Transverse colon (tissue), 4 donors: Measurements from ENCODE around the gene LYVE1. TPM values are rescaled to one million over a fixed set of nuclear protein-coding genes. Genes with fewer than 3 reads are reported as not detected.

Source experiments
- DNase-seq: peaks from one replicate; pipeline ENCODE4 v3.0.0-alpha.2; 2019
- H3K27ac ChIP-seq, 4 donors: fragments of 200-600 bp; sonication (generic); 2 replicates each; pipeline ENCODE4 v1.5.1; 2016 to 2018; ENCODE audit warnings: inconsistent platforms in 4 of 4
- H3K27me3 ChIP-seq: fragments of 200-600 bp; sonication (generic); 2 replicates; pipeline ENCODE4 v1.5.1; 2017; ENCODE audit warnings: inconsistent platforms
- H3K36me3 ChIP-seq, 4 donors: fragments of 200-600 bp; sonication (generic); 2 replicates each; pipeline ENCODE4 v1.5.1; 2017 to 2019; ENCODE audit warnings: inconsistent platforms in 4 of 4
- H3K4me1 ChIP-seq, 4 donors: fragments of 200-600 bp; sonication (generic); 2 replicates each; pipeline ENCODE4 v1.5.1; 2017 to 2020; ENCODE audit warnings: inconsistent platforms in 4 of 4
- H3K4me3 ChIP-seq, 4 donors: fragments of 200-600 bp; sonication (generic); 1 replicate in 1 of 4; 2 replicates in 3 of 4; pipeline versions ENCODE4 v1.5.1 to v1.6.1; 2017 to 2019; ENCODE audit warnings: inconsistent platforms in 4 of 4
- H3K9me3 ChIP-seq, 2 donors: fragments of 200-600 bp; sonication (generic); 2 replicates each; pipeline ENCODE4 v1.5.1; 2017 to 2019; ENCODE audit warnings: inconsistent platforms in 2 of 2
- EP300 ChIP-seq: sonication (generic); formaldehyde crosslinking; IDR thresholded peaks from one replicate; pipeline ENCODE4 v1.6.1; 2017; ENCODE audit warnings: antibody characterized with exemption, low read depth
- POLR2A ChIP-seq: fragments of 450-650 bp; IDR thresholded peaks from one replicate; pipeline ENCODE4 v1.6.1; 2016; ENCODE audit warnings: antibody characterized with exemption, mild to moderate bottlenecking, moderate library complexity
- POLR2AphosphoS5 ChIP-seq, 3 donors: sonication (generic); formaldehyde crosslinking; IDR thresholded peaks; one replicate each; pipeline ENCODE4 v1.6.1; 2016; ENCODE audit warnings: antibody characterized with exemption in 3 of 3
- WGBS, 2 donors: methylation state at CpG; one replicate each; pipeline ENCODE4 v1.1.5; 2018; ENCODE audit warnings: low coverage in 1 of 2; 5-methylcytosine and 5-hydroxymethylcytosine counted together
- in situ Hi-C, 4 donors: fragments of 200-750 bp; cut with MboI; loops; one replicate each; pipeline versions ENCODE4 v1.15.0 to v1.15.1; 2017; ENCODE audit warnings: low sequenced_read_pairs in 3 of 4, low pct_ligation_motif_present in 1 of 4, low pct_unique_long_range_greater_than_20kb in 1 of 4
- intact Hi-C: fragments of 100-400 bp; cut with DNase I; formaldehyde crosslinking; loops from one replicate; pipeline ENCODE4 v1.15.1; 2023; ENCODE audit warnings: low total_unique reads
- total RNA-seq, 4 donors: library from RNA; depleted of rRNA; stranded (reverse); fragments of >200 nt; gene quantifications; one replicate each; pipeline ENCODE4 v1.1.0, GENCODE V29; 2016
- TF ChIP-seq, protein P1 (sequence below), 5 experiments: fragments of 200-600 bp in 3 of 5; fragments of 450-650 bp in 2 of 5; sonication (generic) in 3 of 5; IDR thresholded peaks; 1 replicate in 2 of 5; 2 replicates in 3 of 5; pipeline ENCODE4 v1.5.1; 2016 to 2017; ENCODE audit warnings: antibody characterized with exemption in 5 of 5, inconsistent platforms in 3 of 5, mild to moderate bottlenecking in 2 of 5, moderate library complexity in 1 of 5

LYVE1 gene
- total RNA-seq, 4 donors from 2014 or later, result 8.2 to 41.6 (median 31.7) TPM

DNA sequence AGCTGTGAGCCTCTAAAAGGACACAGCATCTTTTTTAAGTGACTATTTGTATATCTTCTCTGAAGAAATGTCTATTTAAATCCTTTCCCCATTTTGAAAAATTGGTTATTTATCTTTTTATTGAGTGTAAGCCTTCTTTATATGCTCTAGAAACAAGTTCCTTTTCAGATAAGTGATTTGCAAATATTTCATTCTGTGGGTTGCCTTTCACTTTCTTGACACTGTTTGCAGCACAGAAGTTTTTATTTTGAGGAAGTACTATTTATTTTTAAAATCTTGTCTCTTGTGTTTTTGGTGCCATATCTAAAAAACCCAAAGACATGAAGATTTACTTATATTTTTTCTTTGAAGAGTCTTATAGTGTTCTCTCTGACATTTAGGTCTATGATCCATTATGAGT lies 40.1 kb upstream of the LYVE1 start:
- TF ChIP-seq POLR2AphosphoS5 (IDR thresholded peaks at IDR 0.05) (no peak), POLR2A (no peak), EP300 (no peak)
- TF ChIP-seq, protein P1, sequence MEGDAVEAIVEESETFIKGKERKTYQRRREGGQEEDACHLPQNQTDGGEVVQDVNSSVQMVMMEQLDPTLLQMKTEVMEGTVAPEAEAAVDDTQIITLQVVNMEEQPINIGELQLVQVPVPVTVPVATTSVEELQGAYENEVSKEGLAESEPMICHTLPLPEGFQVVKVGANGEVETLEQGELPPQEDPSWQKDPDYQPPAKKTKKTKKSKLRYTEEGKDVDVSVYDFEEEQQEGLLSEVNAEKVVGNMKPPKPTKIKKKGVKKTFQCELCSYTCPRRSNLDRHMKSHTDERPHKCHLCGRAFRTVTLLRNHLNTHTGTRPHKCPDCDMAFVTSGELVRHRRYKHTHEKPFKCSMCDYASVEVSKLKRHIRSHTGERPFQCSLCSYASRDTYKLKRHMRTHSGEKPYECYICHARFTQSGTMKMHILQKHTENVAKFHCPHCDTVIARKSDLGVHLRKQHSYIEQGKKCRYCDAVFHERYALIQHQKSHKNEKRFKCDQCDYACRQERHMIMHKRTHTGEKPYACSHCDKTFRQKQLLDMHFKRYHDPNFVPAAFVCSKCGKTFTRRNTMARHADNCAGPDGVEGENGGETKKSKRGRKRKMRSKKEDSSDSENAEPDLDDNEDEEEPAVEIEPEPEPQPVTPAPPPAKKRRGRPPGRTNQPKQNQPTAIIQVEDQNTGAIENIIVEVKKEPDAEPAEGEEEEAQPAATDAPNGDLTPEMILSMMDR (IDR thresholded peaks at IDR 0.05), result no peak
- peak overlapping the region; percentile 41 to 84 (median 80) for H3K27ac ChIP-seq
- no peak for DNase-seq
- H3K4me1 ChIP-seq, result peaks cover 2 to 33% (median 16%) of the 10 kb centered on the region in 4 donors
- intact Hi-C loops, result no loop called here
- in situ Hi-C loops, result no loop called here
- no peaks in the 10 kb centered on the region for H3K9me3 ChIP-seq
- no peaks in the 10 kb centered on the region for H3K36me3 ChIP-seq
- H3K27me3 ChIP-seq, result no peaks in the 10 kb centered on the region
- H3K4me3 ChIP-seq, result no peak overlapping the region

DNA sequence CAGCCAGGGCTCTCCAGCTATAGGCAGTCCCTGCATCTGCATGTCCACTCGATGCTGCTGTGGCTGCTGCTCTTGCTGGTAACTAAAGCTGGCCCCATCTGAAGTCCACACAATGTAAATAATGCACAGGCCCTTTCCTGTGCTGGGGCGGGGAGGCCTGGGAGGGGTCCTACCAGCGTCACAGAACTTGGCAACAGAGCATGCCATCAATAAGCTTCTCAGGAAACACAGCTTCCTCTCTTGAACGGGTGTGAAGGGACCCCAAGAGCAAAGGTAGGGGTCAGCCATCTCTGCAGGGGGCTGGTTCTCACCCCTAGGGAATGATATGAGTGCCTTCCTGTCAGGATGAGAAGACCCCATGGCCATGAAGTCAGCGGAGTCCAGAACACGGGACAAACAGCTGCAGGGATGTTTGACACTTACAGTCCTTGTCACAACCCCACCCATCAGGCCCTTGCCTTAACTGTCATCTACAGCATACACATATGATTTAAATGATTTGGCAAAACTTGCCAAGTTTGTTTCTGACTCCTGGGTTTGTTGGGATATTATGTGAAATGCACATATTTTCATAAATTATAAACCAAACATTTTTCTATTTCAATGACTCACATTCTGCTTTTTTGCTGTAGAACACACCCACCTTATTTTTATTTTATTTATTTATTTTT lies 39.1 kb upstream of the LYVE1 start:
- Histone ChIP-seq H3K4me1 (peaks cover 2 to 33% (median 16%) of the 10 kb centered on the region in 4 donors), H3K36me3 (no peaks in the 10 kb centered on the region), H3K4me3 (no peak overlapping the region), H3K27me3 (no peaks in the 10 kb centered on the region), H3K27ac (peak overlapping the region; percentile 52 to 84 (median 80)), H3K9me3 (no peaks in the 10 kb centered on the region)
- DNase-seq, result no peak
- no peak for TF ChIP-seq POLR2A
- TF ChIP-seq EP300, result no peak
- TF ChIP-seq, protein P1 (IDR thresholded peaks at IDR 0.05), result no peak
- no peak for TF ChIP-seq POLR2AphosphoS5 (IDR thresholded peaks at IDR 0.05)
- intact Hi-C loops (no loop called here), in situ Hi-C loops (no loop called here)
- WGBS, 2 donors, result 0 to 43% methylated on average over 1 to 5 of the region's 6 CpGs

DNA sequence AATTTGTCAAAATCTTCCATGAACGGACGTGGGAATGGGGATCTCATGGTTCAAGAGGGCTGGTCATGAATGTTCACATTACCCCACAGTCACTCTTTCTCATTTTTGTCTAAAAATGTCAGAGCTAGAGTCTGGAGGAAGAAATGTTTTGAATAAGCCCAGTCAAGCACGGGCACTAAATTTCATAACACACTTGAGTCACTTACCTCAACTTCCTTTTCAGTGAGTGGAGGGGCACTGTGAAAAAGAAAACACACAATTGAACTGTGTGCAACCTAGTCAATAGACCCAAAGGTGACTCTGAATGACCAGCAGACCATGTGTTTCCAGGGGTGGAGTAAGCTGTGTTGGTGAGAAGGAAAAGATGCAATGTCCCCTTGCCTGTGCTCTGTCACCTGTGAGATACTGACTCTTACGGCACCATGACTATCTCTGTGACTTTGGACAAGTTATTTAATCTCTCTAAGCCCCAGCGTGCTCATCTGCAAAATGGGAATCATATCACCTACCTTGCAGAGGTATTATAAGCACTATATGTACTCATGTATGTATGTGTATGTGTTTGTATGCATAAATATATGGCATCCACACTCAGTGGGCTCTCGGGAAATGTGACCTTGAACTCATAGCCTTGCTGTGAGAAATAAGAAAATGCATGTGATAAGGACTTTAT lies 38.2 kb upstream of the LYVE1 start:
- 60% methylated on average over 2 to 6 of the region's 6 CpGs for WGBS, 2 donors
- Histone ChIP-seq H3K9me3 (no peaks in the 10 kb centered on the region), H3K4me1 (peaks cover 2 to 33% (median 16%) of the 10 kb centered on the region in 4 donors), H3K27ac (peak overlapping the region; percentile 52 to 84 (median 80)), H3K27me3 (no peaks in the 10 kb centered on the region), H3K36me3 (no peaks in the 10 kb centered on the region), H3K4me3 (no peak overlapping the region)
- intact Hi-C loops (no loop called here), in situ Hi-C loops (no loop called here)
- DNase-seq, result no peak
- TF ChIP-seq POLR2AphosphoS5 (IDR thresholded peaks at IDR 0.05) (no peak), POLR2A (no peak), EP300 (no peak)
- TF ChIP-seq, protein P1 (IDR thresholded peaks at IDR 0.05), result no peak

DNA sequence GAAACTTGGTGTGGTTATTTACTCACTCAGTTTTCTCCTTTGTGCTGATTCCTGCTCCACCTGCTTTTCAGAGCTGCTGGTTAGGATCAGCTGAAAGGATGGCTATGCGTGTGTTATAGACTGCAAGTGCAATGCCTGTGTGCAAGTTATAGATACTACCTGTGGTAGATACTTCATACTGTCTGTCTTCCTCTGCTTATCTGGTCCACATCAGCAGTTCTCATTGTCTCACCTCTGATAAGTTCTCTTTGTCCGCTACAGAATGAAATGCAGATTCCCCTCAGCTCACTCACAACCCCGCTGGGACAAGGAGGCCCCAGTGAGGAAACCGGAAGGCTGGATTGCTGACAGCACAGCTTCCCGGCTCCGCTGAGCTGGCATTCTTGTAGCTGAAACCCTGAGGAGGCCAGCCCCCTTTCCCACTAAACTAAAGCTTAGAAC lies 37.5 kb upstream of the LYVE1 start:
- H3K27me3 ChIP-seq, result no peaks in the 10 kb centered on the region
- H3K36me3 ChIP-seq, result no peaks in the 10 kb centered on the region
- peaks cover 2 to 33% (median 16%) of the 10 kb centered on the region in 4 donors for H3K4me1 ChIP-seq
- intact Hi-C loops, result no loop called here
- in situ Hi-C loops, result no loop called here
- no peak overlapping the region for H3K4me3 ChIP-seq
- H3K9me3 ChIP-seq, result no peaks in the 10 kb centered on the region
- TF ChIP-seq, protein P1 (IDR thresholded peaks at IDR 0.05), result no peak
- TF ChIP-seq POLR2AphosphoS5 (IDR thresholded peaks at IDR 0.05) (no peak), POLR2A (no peak), EP300 (no peak)
- peak; percentile 49 for DNase-seq
- 52 to 62% methylated on average over 3 to 6 of the region's 6 CpGs for WGBS, 2 donors
- peak overlapping the region; percentile 52 to 84 (median 80) for H3K27ac ChIP-seq
